HEK293 (cell line): ENCODE data around the gene KIAA1586.

Experiments
- CTCF ChIA-PET: fragments of 350-600 bp; formaldehyde crosslinking; extraction: SDS; loops from one replicate; lab custom pipeline; 2021; ENCODE audit warnings: antibody characterized with exemption; lab: Yijun Ruan, JAX
- POLR2A ChIA-PET: fragments of 300-600 bp; formaldehyde crosslinking; extraction: SDS; loops from one replicate; lab custom pipeline; 2020; ENCODE audit warnings: antibody characterized with exemption, inconsistent platforms; lab: Yijun Ruan, JAX
- H3K27ac ChIP-seq: fragments of 200-500 bp; sonication (Bioruptor generic); 2 replicates; pipeline ENCODE4 v1.5.1; 2014; ENCODE audit warnings: low read depth, low read length, control low read depth, inconsistent platforms; ENCODE audit errors: extremely low read depth
- H3K36me3 ChIP-seq, 2 experiments: fragments of 200-500 bp in 1 of 2; sonication (Bioruptor generic) in 1 of 2; 1 replicate in 1 of 2; 2 replicates in 1 of 2; pipeline ENCODE4 v1.5.1; 2014 to 2017; ENCODE audit warnings: inconsistent platforms in 2 of 2, low read length in 2 of 2; ENCODE audit not compliant: control insufficient read depth in 2 of 2, insufficient read depth in 1 of 2
- H3K4me1 ChIP-seq: fragments of 200-500 bp; sonication (Bioruptor generic); 2 replicates; pipeline ENCODE4 v1.5.1; 2014; ENCODE audit warnings: mild to moderate bottlenecking, low read length, inconsistent platforms; ENCODE audit not compliant: control insufficient read depth, insufficient read depth
- H3K4me3 ChIP-seq: 2 replicates; pipeline ENCODE4 v1.5.1; 2011; ENCODE audit warnings: low read depth, mild to moderate bottlenecking, control low read depth, low read length, moderate library complexity
- H3K9me3 ChIP-seq: fragments of 200-500 bp; sonication (Bioruptor generic); 2 replicates; pipeline ENCODE4 v1.5.1; 2014; ENCODE audit warnings: low read depth, low read length, inconsistent platforms; ENCODE audit not compliant: control insufficient read depth, insufficient read depth
- OSR2 ChIP-seq: fragments of 450-650 bp; formaldehyde crosslinking; IDR thresholded peaks from 2 replicates; pipeline ENCODE4 v1.5.1; 2016; ENCODE audit warnings: missing biosample characterization, missing genetic modification characterization
- PRDM4 ChIP-seq: fragments of 450-650 bp; formaldehyde crosslinking; IDR thresholded peaks from 2 replicates; pipeline ENCODE4 v1.5.1; 2017; ENCODE audit warnings: missing biosample characterization, missing genetic modification characterization
- SETDB1 ChIP-seq: IDR thresholded peaks from one replicate; pipeline ENCODE4 v1.6.1; 2017; ENCODE audit warnings: mild to moderate bottlenecking, low read length, moderate library complexity, mixed read lengths; ENCODE audit not compliant: insufficient read length
- ZBTB20 ChIP-seq: fragments of 450-650 bp; formaldehyde crosslinking; IDR thresholded peaks from 2 replicates; pipeline ENCODE4 v1.5.1; 2016; ENCODE audit warnings: missing biosample characterization, missing genetic modification characterization
- ZBTB6 ChIP-seq: fragments of 450-650 bp; formaldehyde crosslinking; IDR thresholded peaks from 2 replicates; pipeline ENCODE4 v1.5.1; 2017; ENCODE audit warnings: missing biosample characterization, missing genetic modification characterization
- ZFP41 ChIP-seq: fragments of 450-650 bp; formaldehyde crosslinking; IDR thresholded peaks from 2 replicates; pipeline ENCODE4 v1.5.1; 2016; ENCODE audit warnings: missing biosample characterization, missing genetic modification characterization, borderline replicate concordance
- ZNF16 ChIP-seq: fragments of 450-650 bp; formaldehyde crosslinking; IDR thresholded peaks from 2 replicates; pipeline ENCODE4 v1.5.1; 2016; ENCODE audit warnings: low read depth, missing biosample characterization, missing genetic modification characterization
- ZNF214 ChIP-seq: fragments of 450-650 bp; formaldehyde crosslinking; IDR thresholded peaks from 2 replicates; pipeline ENCODE4 v1.5.1; 2017; ENCODE audit warnings: missing biosample characterization, mild to moderate bottlenecking, missing genetic modification characterization, borderline replicate concordance
- ZNF266 ChIP-seq: fragments of 450-650 bp; formaldehyde crosslinking; IDR thresholded peaks from 2 replicates; pipeline ENCODE4 v1.5.1; 2016; ENCODE audit warnings: missing biosample characterization, missing genetic modification characterization, low read depth
- ZNF280C ChIP-seq: fragments of 450-650 bp; formaldehyde crosslinking; IDR thresholded peaks from 2 replicates; pipeline ENCODE4 v1.5.1; 2016; ENCODE audit warnings: missing biosample characterization, missing genetic modification characterization
- ZNF558 ChIP-seq: fragments of 450-650 bp; formaldehyde crosslinking; IDR thresholded peaks from 2 replicates; pipeline ENCODE4 v1.5.1; 2016; ENCODE audit warnings: missing biosample characterization, missing genetic modification characterization
- ZNF639 ChIP-seq: fragments of 450-650 bp; formaldehyde crosslinking; IDR thresholded peaks from 2 replicates; pipeline ENCODE4 v1.5.1; 2016; ENCODE audit warnings: missing biosample characterization, missing genetic modification characterization
- ZNF660 ChIP-seq: fragments of 450-650 bp; IDR thresholded peaks from 2 replicates; pipeline ENCODE4 v1.5.1; 2018; ENCODE audit warnings: missing biosample characterization, mild to moderate bottlenecking, missing genetic modification characterization
- ZNF664 ChIP-seq: fragments of 450-650 bp; formaldehyde crosslinking; IDR thresholded peaks from 2 replicates; pipeline ENCODE4 v1.5.1; 2016; ENCODE audit warnings: missing biosample characterization, missing genetic modification characterization
- ZNF704 ChIP-seq: fragments of 450-650 bp; formaldehyde crosslinking; IDR thresholded peaks from 2 replicates; pipeline ENCODE4 v1.5.1; 2016; ENCODE audit warnings: missing biosample characterization, missing genetic modification characterization
- TF ChIP-seq, protein P1 (sequence below): fragments of 450-650 bp; formaldehyde crosslinking; IDR thresholded peaks from 2 replicates; pipeline ENCODE4 v1.5.1; 2016; ENCODE audit warnings: missing biosample characterization, missing genetic modification characterization

Gene KIAA1586

DNA sequence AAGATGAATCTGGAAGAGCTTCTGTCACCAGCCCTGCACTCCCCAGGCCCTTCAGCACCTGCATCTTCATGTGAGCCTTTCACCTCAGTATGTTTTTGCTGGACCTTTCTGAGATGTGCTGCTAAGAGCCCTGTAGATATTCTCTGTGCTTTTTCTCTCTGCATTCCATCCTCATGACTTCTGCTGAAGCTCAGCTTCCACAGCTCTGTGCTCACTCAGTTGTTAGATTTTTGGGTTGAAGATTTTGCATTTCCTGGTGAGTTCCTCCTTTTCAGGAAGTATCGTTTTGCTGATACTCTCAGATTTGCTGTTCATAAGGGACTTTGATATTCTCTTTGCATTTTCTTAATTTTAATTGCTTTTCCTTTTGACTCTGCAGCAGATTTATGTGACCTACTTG lies 18.3 kb downstream of the KIAA1586 start (continued):
- TF ChIP-seq ZNF558 (tag by site-specific recombination) (no peak), ZNF266 (tag by site-specific recombination) (no peak), ZNF639 (tag by site-specific recombination) (no peak)
- TF ChIP-seq, protein P1, sequence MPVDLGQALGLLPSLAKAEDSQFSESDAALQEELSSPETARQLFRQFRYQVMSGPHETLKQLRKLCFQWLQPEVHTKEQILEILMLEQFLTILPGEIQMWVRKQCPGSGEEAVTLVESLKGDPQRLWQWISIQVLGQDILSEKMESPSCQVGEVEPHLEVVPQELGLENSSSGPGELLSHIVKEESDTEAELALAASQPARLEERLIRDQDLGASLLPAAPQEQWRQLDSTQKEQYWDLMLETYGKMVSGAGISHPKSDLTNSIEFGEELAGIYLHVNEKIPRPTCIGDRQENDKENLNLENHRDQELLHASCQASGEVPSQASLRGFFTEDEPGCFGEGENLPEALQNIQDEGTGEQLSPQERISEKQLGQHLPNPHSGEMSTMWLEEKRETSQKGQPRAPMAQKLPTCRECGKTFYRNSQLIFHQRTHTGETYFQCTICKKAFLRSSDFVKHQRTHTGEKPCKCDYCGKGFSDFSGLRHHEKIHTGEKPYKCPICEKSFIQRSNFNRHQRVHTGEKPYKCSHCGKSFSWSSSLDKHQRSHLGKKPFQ (tag by site-specific recombination): no peak
- TF ChIP-seq, all 188 proteins: peak for 0

GRCh38 chr6:57068061-57068460 lies 21.6 kb downstream of the KIAA1586 start:
- Histone ChIP-seq H3K4me3 (no peak overlapping the region), H3K36me3 (peaks cover 22 to 28% of the 10 kb centered on the region in 2 experiments), H3K9me3 (no peaks in the 10 kb centered on the region), H3K4me1 (peaks cover 2% of the 10 kb centered on the region; the same call in 1 of the 2 replicates), H3K27ac (no peak overlapping the region)
- TF ChIP-seq ZNF16 (no peak), ZBTB6 (no peak), ZNF704 (no peak), ZBTB20 (no peak), ZFP41 (tag by site-specific recombination) (no peak), ZNF664 (tag by site-specific recombination) (no peak), ZNF214 (tag by site-specific recombination) (no peak), PRDM4 (tag by site-specific recombination) (no peak), OSR2 (tag by site-specific recombination) (no peak)
- POLR2A ChIA-PET: no interaction called here
- CTCF ChIA-PET: interaction anchor here (0.5 to 0.6 kb wide), 2 partner anchors 14 to 498 kb away, joined by 4 to 5 read pairs; no protein-coding TSS in a partner anchor

DNA sequence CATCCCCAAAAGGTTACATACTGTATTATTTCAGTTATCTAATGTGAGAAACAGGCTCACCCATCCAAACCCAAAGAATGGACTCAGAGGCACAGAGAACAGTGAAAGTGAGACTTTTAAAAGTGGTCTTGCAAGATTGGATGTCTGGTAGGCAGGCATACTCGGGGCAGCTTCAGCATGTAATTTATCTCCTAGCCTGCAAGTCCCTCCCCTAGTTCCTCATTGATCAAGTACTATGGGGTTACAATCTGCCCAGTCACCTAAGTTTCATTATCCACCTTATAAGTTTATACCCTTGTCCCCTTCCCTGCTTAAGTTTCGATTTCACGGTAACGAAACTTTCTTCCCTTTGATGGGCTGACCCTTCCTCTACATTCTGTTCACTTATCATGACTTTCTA lies 22.7 kb downstream of the KIAA1586 start:
- Histone ChIP-seq H3K27ac (no peak overlapping the region), H3K4me1 (peaks cover 2% of the 10 kb centered on the region; the same call in 1 of the 2 replicates), H3K36me3 (peaks cover 23% of the 10 kb centered on the region in 2 experiments), H3K9me3 (no peaks in the 10 kb centered on the region), H3K4me3 (no peak overlapping the region)
- ChIA-PET POLR2A (no interaction called here), CTCF (no interaction called here)
- no peak for TF ChIP-seq SETDB1
- TF ChIP-seq ZNF280C (tag by site-specific recombination): no peak
- no peak for TF ChIP-seq PRDM4 (tag by site-specific recombination)
- TF ChIP-seq ZNF660 (tag by site-specific recombination): no peak
